HEK293T (cell line): ENCODE measurements around the gene MYLK.

Experiments
- CTCF ChIA-PET: fragments of 350-600 bp; formaldehyde crosslinking; extraction: SDS; loops from one replicate; lab custom pipeline; 2021; ENCODE audit warnings: antibody characterized with exemption, inconsistent platforms; lab: Yijun Ruan, JAX
- POLR2A ChIA-PET: fragments of 350-600 bp; formaldehyde crosslinking; extraction: SDS; loops from one replicate; lab custom pipeline; 2020; ENCODE audit warnings: antibody characterized with exemption, inconsistent platforms; lab: Yijun Ruan, JAX
- DNase-seq: peaks from one replicate; pipeline ENCODE4 v3.0.0; 2012; ENCODE audit warnings: mixed read lengths; ENCODE audit errors: extremely low spot score
- ARNT ChIP-seq: fragments of 450-650 bp; IDR thresholded peaks from 2 replicates; pipeline ENCODE4 v1.6.1; 2017; ENCODE audit warnings: mild to moderate bottlenecking
- BHLHE40 ChIP-seq: fragments of 450-650 bp; IDR thresholded peaks from 2 replicates; pipeline ENCODE4 v1.6.1; 2016; ENCODE audit warnings: mild to moderate bottlenecking, moderate library complexity, borderline replicate concordance
- CTBP1 ChIP-seq: fragments of 450-650 bp; IDR thresholded peaks from 2 replicates; pipeline ENCODE4 v1.6.1; 2016; ENCODE audit warnings: borderline replicate concordance
- ELF4 ChIP-seq: fragments of 450-650 bp; IDR thresholded peaks from 2 replicates; pipeline ENCODE4 v1.6.1; 2017; ENCODE audit warnings: antibody characterized with exemption
- FOXA1 ChIP-seq: fragments of 450-650 bp; IDR thresholded peaks from 2 replicates; pipeline ENCODE4 v1.6.1; 2016; ENCODE audit warnings: mild to moderate bottlenecking
- FOXK2 ChIP-seq: fragments of 450-650 bp; IDR thresholded peaks from 2 replicates; pipeline ENCODE4 v1.6.1; 2016; ENCODE audit warnings: mild to moderate bottlenecking
- FOXM1 ChIP-seq: fragments of 450-650 bp; IDR thresholded peaks from 2 replicates; pipeline ENCODE4 v1.6.1; 2017; ENCODE audit warnings: mild to moderate bottlenecking, borderline replicate concordance
- HDGF ChIP-seq: fragments of 450-650 bp; IDR thresholded peaks from 2 replicates; pipeline ENCODE4 v1.6.1; 2017; ENCODE audit warnings: antibody characterized with exemption, borderline replicate concordance
- L3MBTL2 ChIP-seq: fragments of 450-650 bp; conservative IDR thresholded peaks from 2 replicates; pipeline ENCODE4 v1.6.1; 2016; ENCODE audit warnings: mild to moderate bottlenecking
- LEF1 ChIP-seq: fragments of 450-650 bp; IDR thresholded peaks from 2 replicates; pipeline ENCODE4 v1.6.1; 2017; ENCODE audit warnings: mild to moderate bottlenecking, borderline replicate concordance
- NFRKB ChIP-seq: fragments of 450-650 bp; IDR thresholded peaks from 2 replicates; pipeline ENCODE4 v1.6.1; 2016; ENCODE audit warnings: mild to moderate bottlenecking, moderate library complexity
- SP1 ChIP-seq: fragments of 450-650 bp; IDR thresholded peaks from 2 replicates; pipeline ENCODE4 v1.6.1; 2017
- SUZ12 ChIP-seq: fragments of 450-650 bp; IDR thresholded peaks from 2 replicates; pipeline ENCODE4 v1.6.1; 2016; ENCODE audit warnings: mild to moderate bottlenecking
- TARDBP ChIP-seq: fragments of 450-650 bp; IDR thresholded peaks from 2 replicates; pipeline ENCODE4 v1.6.1; 2016
- ZNF384 ChIP-seq: fragments of 450-650 bp; IDR thresholded peaks from 2 replicates; pipeline ENCODE4 v1.6.1; 2016
- TF ChIP-seq, protein P1 (sequence below): fragments of 450-650 bp; IDR thresholded peaks from 2 replicates; pipeline ENCODE4 v1.6.1; 2016

Gene MYLK

DNA sequence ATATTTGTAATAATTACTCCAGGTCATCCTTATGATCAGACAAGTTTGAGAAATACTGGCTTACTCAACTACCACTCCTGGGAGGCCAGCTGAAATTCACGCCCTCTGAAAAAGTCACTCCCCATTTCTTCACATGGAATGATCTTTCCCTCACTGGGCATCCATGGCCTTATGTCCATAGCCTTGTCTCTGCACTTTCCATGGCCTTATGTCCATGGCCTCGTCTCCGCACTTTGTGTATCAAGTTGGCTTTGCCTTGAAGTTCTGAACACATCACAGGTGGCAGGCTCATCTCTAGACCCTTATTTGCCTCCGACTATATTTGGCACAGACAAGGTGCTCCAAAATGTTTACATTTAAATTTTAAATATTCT lies 241.2 kb downstream of the MYLK start:
- CTCF ChIA-PET, result interaction anchor here (1.0 to 2.7 kb wide), 5 partner anchors 9 to 90 kb away, joined by 3 to 24 read pairs (median 5); no protein-coding TSS in a partner anchor
- no peak for DNase-seq
- TF ChIP-seq, protein P1, sequence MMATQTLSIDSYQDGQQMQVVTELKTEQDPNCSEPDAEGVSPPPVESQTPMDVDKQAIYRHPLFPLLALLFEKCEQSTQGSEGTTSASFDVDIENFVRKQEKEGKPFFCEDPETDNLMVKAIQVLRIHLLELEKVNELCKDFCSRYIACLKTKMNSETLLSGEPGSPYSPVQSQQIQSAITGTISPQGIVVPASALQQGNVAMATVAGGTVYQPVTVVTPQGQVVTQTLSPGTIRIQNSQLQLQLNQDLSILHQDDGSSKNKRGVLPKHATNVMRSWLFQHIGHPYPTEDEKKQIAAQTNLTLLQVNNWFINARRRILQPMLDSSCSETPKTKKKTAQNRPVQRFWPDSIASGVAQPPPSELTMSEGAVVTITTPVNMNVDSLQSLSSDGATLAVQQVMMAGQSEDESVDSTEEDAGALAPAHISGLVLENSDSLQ, result no peak
- TF ChIP-seq CTBP1 (no peak), TARDBP (no peak), LEF1 (no peak), SP1 (no peak), ELF4 (no peak)
- POLR2A ChIA-PET, result interaction anchor here (1.0 kb wide), 1 partner anchor 57 kb away, joined by 4 read pairs; no protein-coding TSS in a partner anchor

DNA sequence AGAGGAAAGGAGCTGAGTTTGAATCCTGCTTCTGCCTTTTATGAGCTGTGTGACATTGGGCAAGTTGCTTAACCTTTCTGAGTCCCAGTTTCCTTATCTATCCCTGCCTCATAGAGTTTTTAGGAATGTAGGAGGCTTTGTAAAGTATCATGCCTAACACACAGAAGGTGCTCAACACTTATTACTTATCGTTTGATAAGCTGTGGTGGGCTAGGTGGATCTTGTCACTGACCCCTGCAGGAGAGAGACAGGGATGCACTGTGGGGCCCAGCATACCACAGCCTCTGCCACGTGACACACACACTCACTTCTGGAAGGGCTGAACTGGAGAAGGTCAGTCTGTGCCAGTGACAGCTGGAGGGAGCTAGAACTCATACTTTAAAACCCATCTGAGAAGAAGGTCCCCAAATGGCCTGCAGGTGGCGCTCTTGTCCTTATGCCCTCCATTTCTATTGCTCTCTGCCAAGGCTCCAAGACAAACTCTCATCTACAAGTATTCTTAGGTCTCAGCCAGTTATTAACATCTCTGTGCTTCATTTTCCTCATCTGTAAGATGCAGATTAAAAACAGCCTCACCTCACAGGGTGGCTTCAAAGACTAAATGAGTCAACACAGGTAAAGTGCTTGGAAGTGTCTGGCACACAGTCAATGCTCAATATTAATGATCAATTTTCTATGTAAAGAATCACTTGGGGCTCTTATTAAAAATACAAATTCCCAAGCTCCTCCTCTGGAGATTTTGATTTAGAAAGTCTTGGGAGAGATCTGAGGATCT lies 241.8 kb downstream of the MYLK start:
- ChIA-PET POLR2A (interaction anchor here (1.0 kb wide), 1 partner anchor 56 kb away, joined by 4 read pairs; no protein-coding TSS in a partner anchor), CTCF (interaction anchor here (0.6 to 2.7 kb wide), 16 partner anchors 9 to 343 kb away, joined by 3 to 24 read pairs (median 4); no protein-coding TSS in a partner anchor)
- peak; percentile 84 for DNase-seq
- TF ChIP-seq ARNT (peak; percentile 61; the same call in 1 of the 2 replicates), CTBP1 (no peak), LEF1 (no peak)
- TF ChIP-seq, protein P1, result peak; percentile 21; the same call in 1 of the 2 replicates

DNA sequence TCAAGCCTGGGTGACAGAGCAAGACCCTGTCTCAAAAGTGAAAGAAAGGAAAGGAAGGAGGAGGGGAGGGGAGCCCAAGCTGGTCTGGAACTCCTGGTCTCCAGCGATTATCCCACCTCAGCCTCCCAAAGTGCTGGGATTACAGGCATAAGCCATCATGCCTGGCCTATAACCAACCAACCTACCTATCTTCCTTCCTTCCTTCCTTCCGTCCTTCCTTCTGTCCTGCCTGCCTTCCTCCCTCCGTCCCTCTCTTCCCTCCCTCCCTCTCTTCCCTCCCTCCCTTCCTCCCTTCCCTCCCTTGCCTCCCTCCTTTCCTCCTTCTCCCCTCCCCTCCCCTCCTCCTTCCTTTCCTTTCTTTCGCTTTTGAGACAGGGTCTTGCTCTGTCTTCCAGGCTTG lies 242.6 kb downstream of the MYLK start:
- ChIA-PET CTCF (interaction anchor here (1.0 to 2.7 kb wide), 8 partner anchors 11 to 343 kb away, joined by 3 to 24 read pairs (median 4); no protein-coding TSS in a partner anchor), POLR2A (no interaction called here)
- DNase-seq, result no peak
- TF ChIP-seq, protein P1, result no peak
- TF ChIP-seq ZNF384, result no peak
- TF ChIP-seq FOXA1, result no peak
- no peak for TF ChIP-seq CTBP1
- TF ChIP-seq SP1, result no peak
- no peak for TF ChIP-seq FOXK2

DNA sequence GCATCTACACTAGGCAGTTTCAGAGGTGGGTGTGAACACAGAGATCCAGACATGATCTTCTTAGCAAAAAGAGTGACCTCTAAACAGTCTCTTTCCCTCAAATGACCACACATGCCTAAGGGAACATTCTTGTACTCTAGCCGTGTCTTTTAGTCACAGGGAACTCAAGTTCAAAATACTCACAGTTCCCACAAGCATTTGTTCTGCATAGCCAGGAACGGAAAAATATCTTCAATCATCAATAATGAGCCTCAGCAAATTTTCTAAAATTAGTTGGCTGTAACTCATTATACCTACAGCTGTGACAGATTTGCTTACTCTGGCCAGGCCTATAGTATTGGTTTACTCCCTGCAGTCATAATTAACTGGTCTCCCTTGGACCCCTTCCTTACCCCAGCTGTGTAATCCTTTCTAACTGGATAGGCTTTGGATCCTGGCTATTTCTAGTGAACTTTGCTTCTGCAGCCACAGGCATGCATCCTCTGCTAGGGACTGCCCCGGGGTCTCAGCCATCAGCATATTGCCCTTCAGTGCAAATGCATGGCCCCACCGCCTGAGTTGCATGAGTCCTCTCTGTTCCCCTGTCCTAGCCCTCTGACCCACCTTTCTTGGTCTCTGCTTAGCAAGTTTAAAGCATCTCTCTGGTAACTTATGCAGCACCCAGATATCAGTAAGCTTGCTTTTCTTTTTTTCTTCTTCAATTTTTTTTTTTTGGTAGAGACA lies 243.2 kb downstream of the MYLK start:
- TF ChIP-seq SP1 (no peak), LEF1 (no peak), FOXM1 (no peak), BHLHE40 (no peak), HDGF (no peak), FOXA1 (no peak), ARNT (no peak), FOXK2 (no peak), NFRKB (no peak), L3MBTL2 (no peak), CTBP1 (no peak), TARDBP (no peak), ZNF384 (no peak), ELF4 (no peak), SUZ12 (no peak)
- TF ChIP-seq, protein P1, result no peak
- no peak for DNase-seq
- CTCF ChIA-PET, result interaction anchor here (0.8 to 2.7 kb wide), 5 partner anchors 11 to 82 kb away, joined by 5 to 24 read pairs (median 7); no protein-coding TSS in a partner anchor
- POLR2A ChIA-PET, result no interaction called here

DNA sequence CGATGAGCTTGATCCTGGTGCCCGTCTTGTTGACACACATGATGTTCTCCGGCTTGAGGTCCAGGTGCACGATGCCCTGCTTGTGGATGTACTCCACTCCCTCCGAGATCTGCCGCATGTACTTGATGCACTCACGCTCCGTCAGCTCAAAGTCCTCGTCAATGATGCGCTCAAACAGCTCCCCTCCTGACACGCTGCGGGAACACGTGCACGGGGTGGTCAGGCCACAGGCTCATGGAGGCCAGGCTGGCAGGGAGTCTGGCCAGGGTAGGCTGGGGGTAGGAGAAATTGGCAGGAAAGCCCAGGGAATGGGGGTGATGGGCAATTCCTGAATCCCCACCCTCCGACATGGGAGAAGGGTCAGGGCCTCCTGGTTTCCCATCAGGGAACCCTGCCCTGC lies 243.8 kb downstream of the MYLK start:
- TF ChIP-seq TARDBP, result no peak
- no peak for TF ChIP-seq HDGF
- no peak for TF ChIP-seq ARNT
- TF ChIP-seq SP1, result no peak
- TF ChIP-seq SUZ12, result no peak
- DNase-seq, result no peak
- ChIA-PET CTCF (interaction anchor here (0.8 to 2.7 kb wide), 2 partner anchors 12 to 83 kb away, joined by 7 to 12 read pairs; no protein-coding TSS in a partner anchor), POLR2A (no interaction called here)
